Chondrocyte (in vitro differentiated cells): Measurements from ENCODE around the gene CEP162. TPM values are rescaled to one million over a fixed set of nuclear protein-coding genes. Genes with fewer than 3 reads are reported as not detected.

Experiments used
- DNase-seq: peaks from one replicate; pipeline ENCODE4 v3.0.0; 2021; ENCODE audit warnings: mixed read lengths, low spot score
- H3K27ac Mint-ChIP-seq: one replicate; pipeline ENCODE4 v1.8.0; 2021; ENCODE audit warnings: mild to moderate bottlenecking, moderate library complexity, mixed read lengths; ENCODE audit not compliant: unreplicated experiment
- H3K27me3 Mint-ChIP-seq: 2 replicates; pipeline ENCODE4 v1.8.0; 2021; ENCODE audit warnings: low read depth, mixed read lengths
- H3K36me3 Mint-ChIP-seq: 2 replicates; pipeline ENCODE4 v1.8.0; 2021; ENCODE audit warnings: low read depth, mixed read lengths
- H3K4me1 Mint-ChIP-seq: 2 replicates; pipeline ENCODE4 v1.8.0; 2021; ENCODE audit warnings: low read depth, mild to moderate bottlenecking, mixed read lengths
- H3K4me3 Mint-ChIP-seq: one replicate; pipeline ENCODE4 v1.8.0; 2021; ENCODE audit warnings: mild to moderate bottlenecking, moderate library complexity, mixed read lengths; ENCODE audit not compliant: unreplicated experiment
- H3K9me3 Mint-ChIP-seq: 2 replicates; pipeline ENCODE4 v1.8.0; 2021; ENCODE audit warnings: low read depth, mixed read lengths
- CTCF ChIP-seq: fragments of 200-600 bp; sonication (generic); IDR thresholded peaks from 2 replicates; pipeline ENCODE4 v1.5.0; 2021; ENCODE audit warnings: antibody characterized with exemption, mild to moderate bottlenecking, moderate library complexity
- total RNA-seq: library from RNA; stranded (reverse); gene quantifications from 3 replicates; pipeline ENCODE4 v1.2.1, GENCODE V29; 2021

CEP162 gene
- total RNA-seq, 1 donor from 2014 or later = 5.1 TPM

- H3K4me1 Mint-ChIP-seq = peaks cover 51% of the 10 kb centered on the region
- no peaks in the 10 kb centered on the region for H3K27me3 Mint-ChIP-seq
- no peaks in the 10 kb centered on the region for H3K9me3 Mint-ChIP-seq
- no peak for TF ChIP-seq CTCF
- no peak overlapping the region for H3K27ac Mint-ChIP-seq
- DNase-seq = no peak
- H3K36me3 Mint-ChIP-seq = no peaks in the 10 kb centered on the region
- H3K4me3 Mint-ChIP-seq = no peak overlapping the region
These were observed 32.8 kb upstream of the CEP162 start for GRCh38 chr6:84260196-84260595.

GRCh38 chr6:84258866-84259265 is 31.4 kb upstream of the CEP162 start:
- Mint-ChIP-seq H3K27ac (no peak overlapping the region), H3K36me3 (no peaks in the 10 kb centered on the region), H3K4me3 (no peak overlapping the region), H3K27me3 (peaks cover 2% of the 10 kb centered on the region), H3K9me3 (no peaks in the 10 kb centered on the region), H3K4me1 (peaks cover 42% of the 10 kb centered on the region)
- DNase-seq = no peak
- TF ChIP-seq CTCF = no peak

- DNase-seq = no peak
- Mint-ChIP-seq H3K4me3 (peak overlapping the region; percentile 21), H3K27me3 (peaks cover 5% of the 10 kb centered on the region), H3K36me3 (no peaks in the 10 kb centered on the region), H3K9me3 (no peaks in the 10 kb centered on the region), H3K27ac (peak overlapping the region; percentile 42), H3K4me1 (peaks cover 36% of the 10 kb centered on the region)
- no peak for TF ChIP-seq CTCF
These were observed 30.8 kb upstream of the CEP162 start for GRCh38 chr6:84258268-84258667.

- H3K4me1 Mint-ChIP-seq = peaks cover 32% of the 10 kb centered on the region
- H3K9me3 Mint-ChIP-seq = no peaks in the 10 kb centered on the region
These were observed 28.2 kb upstream of the CEP162 start for GRCh38 chr6:84255641-84256040.

GRCh38 chr6:84253380-84253779 is 25.9 kb upstream of the CEP162 start:
- no peak for TF ChIP-seq CTCF

More at GRCh38 chr6:84255641-84256040, 28.2 kb upstream of the CEP162 start:
- Mint-ChIP-seq H3K4me3 (no peak overlapping the region), H3K36me3 (no peaks in the 10 kb centered on the region), H3K27ac (no peak overlapping the region), H3K27me3 (peaks cover 5% of the 10 kb centered on the region)
- no peak for DNase-seq
- no peak for TF ChIP-seq CTCF

More at GRCh38 chr6:84253380-84253779, 25.9 kb upstream of the CEP162 start:
- Mint-ChIP-seq H3K36me3 (no peaks in the 10 kb centered on the region), H3K4me3 (no peak overlapping the region), H3K4me1 (peaks cover 30% of the 10 kb centered on the region), H3K27ac (no peak overlapping the region), H3K9me3 (no peaks in the 10 kb centered on the region), H3K27me3 (peaks cover 5% of the 10 kb centered on the region)
- DNase-seq = no peak
